GM12864 (cell line): ENCODE measurements around the gene CACNA2D3.

ENCODE experiments used
- DNase-seq: peaks from one replicate; pipeline ENCODE4 v3.0.0-alpha.2; 2011; ENCODE audit warnings: low read depth
- H3K4me3 ChIP-seq: 2 replicates; pipeline ENCODE4 v1.5.1; 2011; ENCODE audit warnings: mild to moderate bottlenecking, low read depth, low read length, control low read depth
- TF ChIP-seq, protein P1 (sequence below): IDR thresholded peaks from 2 replicates; pipeline ENCODE4 v1.5.1; 2011; ENCODE audit warnings: low read depth, mild to moderate bottlenecking, moderate library complexity, low read length, control low read depth, inconsistent platforms; ENCODE audit errors: missing control alignments

CACNA2D3 gene

GRCh38 chr3:54608041-54608440 is 485.7 kb downstream of the CACNA2D3 start:
- no peak for DNase-seq
- TF ChIP-seq, protein P1, sequence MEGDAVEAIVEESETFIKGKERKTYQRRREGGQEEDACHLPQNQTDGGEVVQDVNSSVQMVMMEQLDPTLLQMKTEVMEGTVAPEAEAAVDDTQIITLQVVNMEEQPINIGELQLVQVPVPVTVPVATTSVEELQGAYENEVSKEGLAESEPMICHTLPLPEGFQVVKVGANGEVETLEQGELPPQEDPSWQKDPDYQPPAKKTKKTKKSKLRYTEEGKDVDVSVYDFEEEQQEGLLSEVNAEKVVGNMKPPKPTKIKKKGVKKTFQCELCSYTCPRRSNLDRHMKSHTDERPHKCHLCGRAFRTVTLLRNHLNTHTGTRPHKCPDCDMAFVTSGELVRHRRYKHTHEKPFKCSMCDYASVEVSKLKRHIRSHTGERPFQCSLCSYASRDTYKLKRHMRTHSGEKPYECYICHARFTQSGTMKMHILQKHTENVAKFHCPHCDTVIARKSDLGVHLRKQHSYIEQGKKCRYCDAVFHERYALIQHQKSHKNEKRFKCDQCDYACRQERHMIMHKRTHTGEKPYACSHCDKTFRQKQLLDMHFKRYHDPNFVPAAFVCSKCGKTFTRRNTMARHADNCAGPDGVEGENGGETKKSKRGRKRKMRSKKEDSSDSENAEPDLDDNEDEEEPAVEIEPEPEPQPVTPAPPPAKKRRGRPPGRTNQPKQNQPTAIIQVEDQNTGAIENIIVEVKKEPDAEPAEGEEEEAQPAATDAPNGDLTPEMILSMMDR: no peak
- no peak overlapping the region for H3K4me3 ChIP-seq

GRCh38 chr3:54619053-54619452 is 496.7 kb downstream of the CACNA2D3 start:
- no peak for DNase-seq
- TF ChIP-seq, protein P1: no peak
- H3K4me3 ChIP-seq: no peak overlapping the region

GRCh38 chr3:54619531-54619930 is 497.2 kb downstream of the CACNA2D3 start:
- TF ChIP-seq, protein P1: no peak
- no peak overlapping the region for H3K4me3 ChIP-seq
- DNase-seq: no peak

- DNase-seq: no peak
- TF ChIP-seq, protein P1: no peak
- H3K4me3 ChIP-seq: no peak overlapping the region
These were observed 498.8 kb downstream of the CACNA2D3 start for GRCh38 chr3:54621184-54621583.

GRCh38 chr3:54622678-54623077 is 500.3 kb downstream of the CACNA2D3 start:
- no peak overlapping the region for H3K4me3 ChIP-seq
- TF ChIP-seq, protein P1: no peak
- DNase-seq: no peak

DNA sequence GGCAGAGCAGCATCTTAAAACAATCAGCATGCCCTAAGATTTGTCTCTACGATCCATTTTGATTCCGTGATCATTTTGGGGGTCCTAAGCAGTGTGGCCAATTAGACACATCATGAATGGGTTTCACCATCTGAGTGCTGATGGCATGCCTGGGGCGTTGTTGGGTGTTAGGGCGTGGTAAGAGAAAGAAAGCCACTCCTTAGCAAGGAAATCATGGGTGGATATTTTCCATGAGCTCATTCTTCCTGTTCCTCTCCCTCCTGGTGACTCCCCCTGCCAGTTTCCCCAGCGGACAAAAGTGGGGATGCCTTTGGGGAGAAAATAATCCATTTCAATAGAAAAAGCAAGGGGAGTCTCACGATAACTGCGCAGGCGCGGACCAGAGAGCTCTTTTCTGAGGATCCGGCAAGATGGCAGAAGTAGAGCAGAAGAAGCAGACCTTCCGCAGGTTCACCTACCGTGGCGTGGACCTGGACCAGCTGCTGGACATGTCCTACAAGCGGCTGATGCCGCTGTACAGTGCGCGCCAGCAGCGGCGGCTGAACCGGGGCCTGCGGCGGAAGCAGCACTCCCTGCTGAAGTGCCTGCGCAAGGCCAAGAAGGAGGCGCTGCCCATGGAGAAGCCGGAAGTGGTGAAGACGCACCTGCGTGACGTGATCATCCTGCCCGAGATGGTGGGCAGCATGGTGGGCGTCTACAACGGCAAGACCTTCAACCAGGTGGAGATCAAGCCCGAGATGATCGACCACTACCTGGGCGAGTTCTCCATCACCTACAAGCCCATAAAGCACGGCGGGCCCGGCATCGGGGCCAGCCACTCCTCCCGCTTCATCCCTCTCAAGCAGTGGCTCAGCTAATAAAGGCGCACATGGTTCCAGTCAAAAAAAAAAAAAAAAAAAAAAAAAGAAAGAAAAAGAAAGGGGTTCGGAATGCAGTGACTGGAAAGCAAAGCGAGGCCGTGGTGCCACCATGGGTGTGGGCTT is 503.7 kb downstream of the CACNA2D3 start:
- no peak for DNase-seq
- TF ChIP-seq, protein P1: no peak
- no peak overlapping the region for H3K4me3 ChIP-seq
